ENCODE results near the gene GLTP.
A peak's percentile ranks its signal among the peaks of the same experiment; 100 is the strongest.

Gene GLTP

DNA sequence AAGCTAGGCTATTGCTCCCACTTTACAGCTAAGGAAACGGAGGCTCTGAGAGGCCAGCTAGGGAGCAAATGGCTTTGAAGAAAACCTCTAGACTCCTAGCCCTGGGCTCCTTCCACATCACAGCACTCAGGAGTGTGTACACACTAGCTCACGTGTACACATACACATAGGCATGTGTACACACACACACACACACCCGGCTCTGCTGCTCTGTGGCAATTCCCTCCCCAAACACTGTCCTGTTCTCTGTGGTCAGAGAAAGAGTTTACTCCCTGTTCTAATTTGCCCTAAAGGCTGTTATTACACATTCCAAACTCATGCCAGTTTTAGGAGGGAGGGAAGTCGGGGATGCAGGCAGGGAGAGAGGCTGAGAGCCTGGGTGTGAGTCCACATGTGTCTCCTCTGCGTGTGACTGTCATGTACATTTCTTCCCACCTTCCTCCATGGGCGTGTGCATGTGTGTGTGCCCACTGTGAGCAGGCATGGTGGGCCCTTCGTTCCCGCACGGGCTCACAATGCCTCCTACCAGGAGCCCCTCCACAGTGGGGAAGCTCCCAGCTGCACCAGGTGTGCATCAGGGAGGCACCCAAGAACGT is 61.3 kb downstream of the GLTP start:
- no peak for DNase-seq

DNA sequence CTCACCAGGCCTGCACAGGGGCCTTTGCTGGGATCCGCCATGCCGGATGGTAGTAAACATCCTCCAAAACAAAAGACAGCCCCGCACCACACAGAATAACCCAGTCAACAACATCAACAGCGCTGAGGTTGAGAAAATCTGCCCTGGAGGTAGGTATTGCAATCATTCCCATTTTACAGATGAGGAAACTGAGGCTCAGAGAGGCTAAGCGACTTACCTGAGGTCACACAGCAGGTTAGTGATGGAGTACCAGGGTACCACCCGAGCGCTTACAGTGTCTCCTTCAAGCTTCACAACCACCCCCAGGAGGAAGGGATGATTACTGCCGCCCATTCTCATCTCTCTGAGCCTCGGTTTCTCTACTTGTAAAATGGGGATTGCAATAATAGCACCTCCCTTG is 62.1 kb downstream of the GLTP start:
- DNase-seq, result no peak

DNA sequence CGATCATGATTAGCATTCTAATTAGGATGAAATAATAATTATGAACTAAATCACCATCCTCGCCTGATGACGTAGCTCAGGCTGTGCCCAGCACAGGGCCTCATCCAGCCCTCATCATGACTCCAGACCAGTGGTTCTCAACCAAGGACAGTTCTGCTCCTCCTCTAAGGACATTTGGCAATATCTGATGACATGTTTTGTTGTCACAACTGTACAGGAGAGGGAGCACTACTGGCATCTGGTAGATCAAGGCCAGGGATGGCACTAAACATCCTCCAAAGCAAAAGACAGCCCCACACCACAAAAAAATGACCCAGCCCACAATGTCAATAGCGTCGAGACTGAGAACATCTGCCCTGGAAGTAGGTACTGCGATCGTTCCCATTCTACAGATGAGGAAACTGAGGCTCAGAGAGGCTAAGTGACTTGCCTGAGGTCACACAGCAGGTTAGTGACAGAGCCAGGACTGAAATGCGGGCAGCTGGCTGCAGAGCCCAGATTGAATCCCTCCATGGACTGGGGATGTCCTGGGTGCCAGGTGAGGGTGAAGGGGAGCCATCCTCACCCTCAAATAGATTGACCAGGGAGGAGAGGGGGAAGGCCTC is 62.6 kb downstream of the GLTP start:
- peak in 2 of 4 experiments; percentile 37 to 40 for DNase-seq

DNA sequence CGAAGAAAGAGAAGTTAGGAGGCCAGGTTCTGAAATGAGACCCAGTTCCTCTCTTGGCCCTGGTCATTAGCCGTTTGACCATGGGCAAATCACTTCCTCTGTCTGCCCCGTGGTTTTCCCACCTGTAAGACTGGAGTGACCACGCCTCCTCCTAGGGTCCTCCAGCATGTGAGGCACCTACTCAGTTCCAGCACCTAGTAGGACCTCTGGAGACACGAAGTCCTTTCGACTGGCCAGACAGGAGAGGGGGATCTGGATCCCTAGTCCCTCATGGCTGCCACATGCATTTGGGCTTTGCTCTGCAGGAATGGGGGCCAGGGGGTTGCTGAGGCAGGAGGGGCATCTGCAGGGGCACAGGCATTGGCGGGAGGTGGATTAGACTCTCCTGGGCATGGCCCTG is 63.5 kb downstream of the GLTP start:
- DNase-seq, result no peak

DNA sequence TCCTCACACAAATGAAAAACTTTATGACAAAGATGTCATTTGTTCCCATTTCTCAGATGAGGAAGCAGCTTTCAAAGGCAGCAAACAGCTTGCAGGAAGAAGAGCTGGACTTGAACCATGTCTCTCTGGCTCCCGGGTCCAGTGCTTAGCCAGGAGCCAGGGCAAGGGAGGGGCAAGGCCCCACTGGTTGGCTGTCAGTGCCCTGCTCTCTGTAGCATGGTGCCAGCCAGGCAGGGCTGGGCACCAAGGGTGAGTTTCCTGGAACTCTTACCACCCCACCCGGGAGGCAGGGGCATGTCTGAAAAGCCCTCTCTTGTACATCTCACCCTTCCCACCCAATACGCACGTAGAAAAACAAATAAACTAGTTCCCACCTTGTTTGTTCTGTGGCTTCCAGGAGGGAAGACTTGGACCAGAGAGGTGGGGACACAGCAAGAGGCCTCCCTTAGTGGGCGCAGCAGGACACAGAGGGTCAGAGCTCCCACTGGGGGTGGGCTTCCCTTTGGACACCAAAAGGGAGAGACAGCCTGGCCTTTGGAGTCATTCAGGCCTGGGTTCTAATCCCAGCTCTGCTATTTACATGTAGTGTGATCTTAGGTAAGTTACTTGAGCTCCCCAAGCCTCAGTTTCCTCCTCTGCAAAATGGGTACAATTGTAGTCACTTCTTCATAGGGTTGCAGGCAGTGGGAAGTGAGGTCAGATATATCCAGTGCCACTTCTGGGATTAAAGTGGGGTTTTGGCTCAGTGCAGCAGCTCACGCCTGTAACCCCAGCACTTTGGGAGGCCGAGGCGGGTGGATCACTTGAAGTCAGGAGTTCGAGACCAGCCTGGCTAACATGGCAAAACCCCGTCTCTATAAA is 64.4 kb downstream of the GLTP start:
- DNase-seq, result no peak

DNA sequence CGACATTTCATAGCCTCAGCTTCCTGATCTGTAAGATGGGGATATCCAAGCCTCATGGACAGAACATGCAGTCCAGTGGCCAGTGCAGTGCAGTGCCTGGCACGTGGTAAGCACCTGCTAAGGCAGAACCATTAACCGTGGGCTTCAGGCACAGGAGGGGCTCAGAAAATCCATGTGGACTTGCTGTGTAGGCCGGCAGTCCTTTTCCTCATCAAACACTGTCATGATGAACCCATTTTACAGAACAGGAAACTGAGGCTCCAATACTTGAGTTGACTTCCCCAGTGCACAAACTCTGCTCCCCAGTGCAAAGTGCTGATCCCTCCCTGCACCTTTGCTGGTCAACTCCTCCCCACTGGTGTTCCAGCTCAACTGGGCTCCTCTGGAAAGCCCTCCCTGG is 65.1 kb downstream of the GLTP start:
- no peak for DNase-seq

DNA sequence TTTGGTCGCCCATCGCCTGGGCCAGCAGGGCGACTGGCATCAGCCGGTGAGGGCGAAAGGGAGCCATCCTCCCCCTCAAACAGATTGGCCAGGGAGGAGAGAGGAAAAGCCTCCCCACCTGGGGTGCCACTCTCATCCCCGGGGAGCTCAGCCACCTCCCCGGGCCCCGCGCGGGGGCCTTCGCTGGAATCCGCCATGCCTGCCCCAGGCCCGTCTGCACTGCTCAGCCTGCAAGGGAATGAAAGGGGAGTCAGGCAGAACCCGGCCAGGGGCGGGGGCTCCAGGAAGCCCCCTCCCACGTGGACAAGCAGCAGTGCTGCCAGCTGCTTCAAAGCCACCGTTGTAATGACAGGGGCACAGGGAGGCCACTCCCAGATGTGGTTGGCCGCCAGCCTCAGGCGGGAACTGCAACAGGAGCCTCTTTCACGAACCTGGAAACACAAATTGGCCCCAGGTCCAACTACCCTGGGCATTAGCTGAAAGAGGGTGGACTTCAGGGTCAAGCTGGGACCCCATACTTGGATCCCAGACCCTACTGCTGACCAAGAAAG is 65.7 kb downstream of the GLTP start:
- DNase-seq, result no peak

DNA sequence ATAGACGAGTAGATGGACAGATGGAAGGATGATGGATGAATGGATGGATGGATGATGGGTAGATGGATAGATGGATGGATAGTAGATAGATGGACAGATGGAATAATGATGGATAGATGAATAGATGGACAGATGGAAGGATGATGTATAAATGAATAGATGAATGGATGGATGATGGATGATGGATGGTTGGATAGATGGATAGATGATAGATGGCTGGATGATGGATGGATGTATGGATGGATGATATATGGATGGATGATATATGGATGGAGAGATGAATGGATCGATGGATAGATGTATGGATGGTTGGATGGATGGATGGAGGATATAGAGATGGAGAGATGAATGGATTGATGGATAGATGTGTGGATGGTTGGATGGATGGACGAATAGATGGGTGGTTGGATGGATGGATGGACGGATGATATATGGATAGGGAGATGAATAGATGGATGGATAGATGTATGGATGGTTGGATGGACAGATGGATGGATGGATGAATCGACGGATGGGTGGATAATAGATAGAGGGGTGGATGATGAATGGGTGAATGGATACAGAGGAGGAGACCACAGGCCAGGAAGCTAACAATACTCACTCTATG is 66.4 kb downstream of the GLTP start:
- DNase-seq, result no peak

DNA sequence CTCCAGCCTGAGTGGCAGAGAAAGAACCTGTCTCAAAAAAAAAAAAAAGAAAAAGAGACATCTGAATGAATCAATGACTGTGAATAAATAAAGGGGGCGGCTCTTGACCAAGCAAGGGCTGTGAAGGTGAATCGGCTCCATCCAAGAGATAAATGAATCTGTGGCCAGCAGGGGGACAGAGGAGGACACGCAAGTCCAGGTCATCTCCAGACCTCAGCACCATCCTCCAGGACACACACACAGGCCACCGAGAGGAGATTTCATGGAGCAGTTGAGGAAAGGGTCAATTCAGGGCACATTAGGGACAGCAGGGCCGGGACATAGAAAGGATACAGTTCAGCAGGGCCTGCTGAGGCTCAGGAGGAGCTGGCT is 68.7 kb downstream of the GLTP start:
- DNase-seq, result no peak

DNA sequence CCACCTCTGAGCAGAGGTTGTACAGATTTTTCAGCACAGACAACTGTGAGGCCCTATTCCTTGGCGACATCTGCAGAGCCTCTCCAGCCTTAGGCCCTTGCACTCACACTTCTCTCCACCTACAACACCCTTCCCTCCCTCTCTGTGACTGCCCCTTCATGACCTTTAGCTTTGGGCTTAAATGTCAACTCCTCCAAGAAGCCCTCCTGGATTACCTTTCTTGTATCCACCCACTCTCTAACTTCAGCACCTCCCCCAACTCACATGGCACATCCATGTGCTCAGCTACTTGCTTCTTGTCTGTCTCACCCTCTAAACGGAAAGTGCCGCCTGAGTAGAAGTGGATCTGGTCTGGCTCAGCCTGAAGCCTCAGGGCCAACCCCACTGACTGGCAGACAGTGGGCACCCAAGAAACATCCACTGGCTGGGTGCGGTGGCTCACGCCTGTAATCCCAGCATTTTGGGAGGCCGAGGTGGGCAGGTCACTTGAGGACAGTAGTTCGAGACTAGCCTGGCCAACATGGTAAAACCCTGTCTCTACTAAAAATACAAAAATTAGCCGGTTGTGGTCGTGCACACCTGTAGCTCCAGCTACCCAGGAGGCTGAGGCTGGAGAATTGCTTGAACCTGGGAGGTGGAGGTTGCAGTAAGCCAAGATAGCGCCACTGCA is 69.3 kb downstream of the GLTP start:
- no peak for DNase-seq

DNA sequence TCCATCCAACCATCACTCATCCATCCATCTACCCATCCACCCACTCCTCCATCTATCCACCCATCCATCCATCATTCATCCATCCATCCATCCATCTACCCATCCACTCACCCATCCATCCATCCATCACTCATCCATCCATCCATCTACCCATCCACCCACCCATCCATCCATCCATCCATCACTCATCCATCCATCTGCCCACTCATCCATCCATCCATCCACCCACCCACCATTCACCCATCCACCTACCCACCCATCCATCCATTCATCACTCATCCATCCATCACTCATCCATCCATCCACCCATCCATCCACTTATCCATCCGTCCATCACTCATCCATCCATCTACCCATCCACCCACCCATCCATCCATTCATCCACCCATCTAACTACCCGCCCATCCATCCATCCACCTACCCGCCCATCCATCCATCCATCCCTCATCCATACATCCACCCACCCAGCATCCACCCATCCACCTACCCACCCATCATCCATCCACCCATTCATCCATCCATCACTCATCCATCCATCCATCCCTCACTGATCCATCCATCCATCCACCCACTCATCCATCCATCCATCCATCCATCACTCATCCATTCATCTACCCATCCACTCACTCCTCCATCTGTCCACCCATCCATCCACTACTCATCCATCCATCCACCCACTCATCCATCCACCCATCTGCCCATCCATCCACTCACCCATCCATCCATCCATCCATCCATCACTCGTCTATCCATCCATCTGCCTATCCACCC is 71.3 kb downstream of the GLTP start:
- no peak for DNase-seq

DNA sequence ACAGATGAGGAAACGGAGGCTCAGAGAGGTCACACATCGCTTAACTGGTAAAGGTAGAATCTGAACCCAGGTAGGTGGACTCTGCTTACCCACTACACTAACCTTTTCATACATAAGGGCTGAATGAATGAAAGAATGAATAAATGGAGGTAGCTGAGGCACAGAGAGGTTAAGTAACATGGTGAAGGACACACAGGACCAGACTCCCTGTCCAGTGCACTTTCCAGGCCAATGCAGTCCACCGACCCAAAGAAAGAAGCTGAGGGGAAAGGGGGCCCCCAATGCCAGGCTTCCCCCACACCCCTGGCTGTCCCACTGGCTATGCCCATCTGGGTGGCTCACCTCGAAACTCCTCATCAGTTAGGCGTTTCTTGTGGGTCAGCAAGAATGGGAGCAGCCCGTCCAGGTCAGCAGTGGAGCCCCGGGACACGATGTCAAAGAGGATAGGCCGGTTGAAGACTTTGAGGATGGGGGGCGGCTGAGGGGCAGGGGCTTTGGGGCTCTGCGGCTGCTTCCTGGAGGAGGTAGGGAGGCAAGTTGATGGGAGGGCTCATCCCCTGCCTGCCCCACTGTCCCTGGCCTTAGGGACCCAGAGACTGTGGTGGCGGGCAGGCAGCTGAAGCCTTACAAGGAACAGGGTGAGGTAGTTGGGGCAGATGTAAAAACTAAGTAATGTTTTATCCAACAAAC is 72.2 kb downstream of the GLTP start:
- no peak for DNase-seq

DNA sequence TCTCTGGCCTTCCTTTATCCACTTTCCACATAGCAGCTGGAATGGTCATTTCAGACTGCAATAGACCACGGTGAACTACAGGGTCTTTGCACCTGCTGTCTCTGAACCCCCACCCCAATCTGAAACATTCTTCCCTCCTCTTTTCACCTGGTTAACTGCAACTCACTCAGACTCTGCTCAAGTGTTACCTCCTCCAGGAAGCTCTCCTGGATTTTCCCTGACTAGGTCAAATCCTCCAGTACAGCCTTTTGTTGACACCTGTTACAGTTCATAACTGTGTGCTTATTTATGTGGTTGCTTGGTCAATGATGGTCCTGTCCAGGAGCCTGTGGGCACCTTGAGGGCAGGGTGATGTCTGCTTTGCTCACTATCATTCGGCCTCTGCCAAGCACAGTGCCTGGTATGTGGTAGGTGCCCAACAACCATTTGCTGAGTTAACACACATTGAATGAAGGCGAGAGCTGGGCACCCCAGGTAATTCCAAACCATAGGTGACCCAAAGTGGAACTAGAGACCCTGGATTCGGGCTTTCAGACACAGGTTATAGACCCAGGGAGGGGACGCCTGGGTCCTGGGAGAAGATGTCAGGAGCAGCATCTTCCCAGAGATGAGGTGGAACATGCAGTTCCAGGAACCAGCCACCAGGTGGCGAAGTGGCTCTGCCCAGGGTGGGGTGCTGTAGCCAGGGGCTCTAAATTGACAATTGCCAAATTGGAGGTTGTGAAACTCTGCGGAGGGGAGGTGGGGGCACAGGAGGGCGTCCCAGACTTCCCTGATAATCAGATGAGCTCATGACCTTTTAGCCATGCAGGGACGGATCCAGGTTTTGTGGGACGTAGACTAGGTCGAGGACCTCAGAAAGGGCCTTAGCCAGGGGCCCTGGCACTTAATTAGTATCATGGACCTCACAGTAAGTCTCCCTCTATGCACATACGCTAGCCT is 75.2 kb downstream of the GLTP start:
- peak; percentile 64 to 80 (median 73) for DNase-seq

DNA sequence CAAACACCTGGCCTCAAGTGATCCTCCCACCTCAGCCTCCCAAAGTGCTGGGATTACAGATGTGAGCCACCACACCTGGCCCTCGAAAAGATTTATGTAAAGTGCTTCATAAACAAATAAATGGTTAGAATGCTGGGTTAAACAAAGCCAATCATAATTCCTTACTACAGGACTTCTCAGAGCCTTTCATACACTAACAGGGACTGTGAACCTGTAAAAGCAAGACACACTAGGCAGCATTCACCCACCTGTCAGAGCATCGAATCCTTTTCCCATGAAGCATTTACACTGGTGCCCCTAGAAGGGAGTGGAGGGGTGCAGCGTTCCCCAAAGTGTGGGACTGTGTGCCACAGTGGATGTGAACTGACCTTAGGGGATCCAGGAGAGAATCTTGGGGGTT is 76.7 kb downstream of the GLTP start:
- DNase-seq, result no peak

DNA sequence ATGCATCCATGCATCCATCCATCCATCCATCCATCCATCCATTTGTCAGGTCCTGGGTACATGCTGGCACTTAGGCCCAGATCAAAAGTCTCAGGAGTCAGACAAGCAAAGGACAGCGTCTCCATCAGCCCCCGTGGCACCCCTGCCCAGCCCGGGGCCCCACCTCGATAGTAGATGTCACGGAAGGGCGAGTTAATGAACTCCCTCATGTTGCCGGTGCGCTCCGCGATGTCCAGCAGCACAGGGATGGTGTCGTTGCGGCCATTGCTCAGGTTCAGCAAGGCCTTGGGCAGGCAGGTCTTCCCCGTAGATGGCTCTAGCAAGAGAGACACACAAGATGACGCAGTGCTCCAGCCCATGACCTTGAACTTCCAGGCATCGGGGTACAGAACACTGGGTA is 77.5 kb downstream of the GLTP start:
- DNase-seq, result no peak

Measured in suppressor macrophage (primary cell).